ENCODE measurements around the gene IGLL5.

The IGLL5 gene

GRCh38 chr22:22856885-22857606 is 30.6 kb upstream of the IGLL5 start:
- H4K8ac ChIP-seq (ENCODE audit: low read length), result no peak overlapping the region
- H3K14ac ChIP-seq (ENCODE audit: low read length in 2 of 2), result no peak overlapping the region
- H3K18ac ChIP-seq (ENCODE audit: low read depth in 1 of 2, low read length in 2 of 2), result no peak overlapping the region
- H3K27me3 ChIP-seq (ENCODE audit: control insufficient read depth in 1 of 2, insufficient read depth in 1 of 2, low read length in 2 of 2), result peaks cover 0 to 77% of the 10 kb centered on the region in 2 experiments
- no peak overlapping the region for H2BK5ac ChIP-seq (ENCODE audit: low read depth, low read length, poor library complexity, severe bottlenecking)
- no peak for DNase-seq
- H3K9ac ChIP-seq (ENCODE audit: low read length), result no peak overlapping the region
- H3K4me2 ChIP-seq (ENCODE audit: low read length, poor library complexity, severe bottlenecking), result no peak overlapping the region
- no peak overlapping the region for H2AFZ ChIP-seq (ENCODE audit: low read depth, low read length)
- no peaks in the 10 kb centered on the region for H3K36me3 ChIP-seq (ENCODE audit: control insufficient read depth in 1 of 2, insufficient read depth in 2 of 2, low read depth in 1 of 2, low read length in 2 of 2)
- H2AK5ac ChIP-seq (ENCODE audit: low read length, severe bottlenecking), result no peak overlapping the region
- H3K4me1 ChIP-seq (ENCODE audit: control insufficient read depth, insufficient read depth, low read depth, low read length), result no peaks in the 10 kb centered on the region
- no peak overlapping the region for H3K27ac ChIP-seq (ENCODE audit: low read length, poor library complexity, severe bottlenecking)
- no peak overlapping the region for H3K4ac ChIP-seq (ENCODE audit: low read depth in 1 of 2, low read length in 2 of 2)
- H4K91ac ChIP-seq (ENCODE audit: low read length), result no peak overlapping the region
- no peak overlapping the region for H3K23ac ChIP-seq (ENCODE audit: low read length in 2 of 2)
- no peak overlapping the region for H2BK120ac ChIP-seq (ENCODE audit: low read depth, low read length)
- H3K4me3 ChIP-seq (ENCODE audit: insufficient read depth in 1 of 2, low read depth in 1 of 2, low read length in 2 of 2), result no peak overlapping the region
- H3K9me3 ChIP-seq (ENCODE audit: control insufficient read depth, low read length), result no peaks in the 10 kb centered on the region
- H3K79me1 ChIP-seq (replicated peaks; ENCODE audit: low read length, poor library complexity, severe bottlenecking), result no peaks in the 10 kb centered on the region
- 43% methylated on average over 5 of the region's 5 CpGs for WGBS
- H2BK15ac ChIP-seq (ENCODE audit: low read depth, poor library complexity, severe bottlenecking), result no peak overlapping the region
- no peak overlapping the region for H2BK12ac ChIP-seq (ENCODE audit: low read length in 2 of 2)

- Histone ChIP-seq H3K9me3 (ENCODE audit: control insufficient read depth, low read length) (no peaks in the 10 kb centered on the region), H2AK5ac (ENCODE audit: low read length, severe bottlenecking) (no peak overlapping the region), H2AFZ (ENCODE audit: low read depth, low read length) (no peak overlapping the region), H3K18ac (ENCODE audit: low read depth in 1 of 2, low read length in 2 of 2) (no peak overlapping the region), H3K36me3 (ENCODE audit: control insufficient read depth in 1 of 2, insufficient read depth in 2 of 2, low read depth in 1 of 2, low read length in 2 of 2) (no peaks in the 10 kb centered on the region), H3K4me3 (ENCODE audit: insufficient read depth in 1 of 2, low read depth in 1 of 2, low read length in 2 of 2) (no peak overlapping the region), H2BK5ac (ENCODE audit: low read depth, low read length, poor library complexity, severe bottlenecking) (no peak overlapping the region), H2BK120ac (ENCODE audit: low read depth, low read length) (no peak overlapping the region), H3K9ac (ENCODE audit: low read length) (no peak overlapping the region), H3K27ac (ENCODE audit: low read length, poor library complexity, severe bottlenecking) (no peak overlapping the region), H4K8ac (ENCODE audit: low read length) (no peak overlapping the region), H3K23ac (ENCODE audit: low read length in 2 of 2) (no peak overlapping the region), H2BK15ac (ENCODE audit: low read depth, poor library complexity, severe bottlenecking) (no peak overlapping the region), H3K27me3 (ENCODE audit: control insufficient read depth in 1 of 2, insufficient read depth in 1 of 2, low read length in 2 of 2) (peaks cover 0 to 68% of the 10 kb centered on the region in 2 experiments), H3K79me1 (replicated peaks; ENCODE audit: low read length, poor library complexity, severe bottlenecking) (no peaks in the 10 kb centered on the region), H3K4me1 (ENCODE audit: control insufficient read depth, insufficient read depth, low read depth, low read length) (no peaks in the 10 kb centered on the region), H2BK12ac (ENCODE audit: low read length in 2 of 2) (no peak overlapping the region), H3K4me2 (ENCODE audit: low read length, poor library complexity, severe bottlenecking) (no peak overlapping the region), H3K14ac (ENCODE audit: low read length in 2 of 2) (no peak overlapping the region), H4K91ac (ENCODE audit: low read length) (no peak overlapping the region), H3K4ac (ENCODE audit: low read depth in 1 of 2, low read length in 2 of 2) (no peak overlapping the region)
- 40% methylated on average over 6 of the region's 9 CpGs for WGBS
- no peak for DNase-seq
These were observed 29.7 kb upstream of the IGLL5 start for GRCh38 chr22:22857607-22858558.

GRCh38 chr22:22858559-22858937 is 29.1 kb upstream of the IGLL5 start:
- no peak overlapping the region for H3K4me2 ChIP-seq (ENCODE audit: low read length, poor library complexity, severe bottlenecking)
- no peak overlapping the region for H3K9ac ChIP-seq (ENCODE audit: low read length)
- no peaks in the 10 kb centered on the region for H3K4me1 ChIP-seq (ENCODE audit: control insufficient read depth, insufficient read depth, low read depth, low read length)
- no peak overlapping the region for H4K8ac ChIP-seq (ENCODE audit: low read length)
- H2AFZ ChIP-seq (ENCODE audit: low read depth, low read length), result no peak overlapping the region
- no peak overlapping the region for H3K4ac ChIP-seq (ENCODE audit: low read depth in 1 of 2, low read length in 2 of 2)
- 76% methylated on average over 2 of the region's 2 CpGs for WGBS
- no peak overlapping the region for H3K18ac ChIP-seq (ENCODE audit: low read depth in 1 of 2, low read length in 2 of 2)
- H3K4me3 ChIP-seq (ENCODE audit: insufficient read depth in 1 of 2, low read depth in 1 of 2, low read length in 2 of 2), result no peak overlapping the region
- H2BK120ac ChIP-seq (ENCODE audit: low read depth, low read length), result no peak overlapping the region
- no peak overlapping the region for H3K27ac ChIP-seq (ENCODE audit: low read length, poor library complexity, severe bottlenecking)
- H3K36me3 ChIP-seq (ENCODE audit: control insufficient read depth in 1 of 2, insufficient read depth in 2 of 2, low read depth in 1 of 2, low read length in 2 of 2), result no peaks in the 10 kb centered on the region
- H3K9me3 ChIP-seq (ENCODE audit: control insufficient read depth, low read length), result no peaks in the 10 kb centered on the region
- no peak overlapping the region for H2BK12ac ChIP-seq (ENCODE audit: low read length in 2 of 2)
- H3K27me3 ChIP-seq (ENCODE audit: control insufficient read depth in 1 of 2, insufficient read depth in 1 of 2, low read length in 2 of 2), result peaks cover 0 to 64% of the 10 kb centered on the region in 2 experiments
- H3K14ac ChIP-seq (ENCODE audit: low read length in 2 of 2), result no peak overlapping the region
- H4K91ac ChIP-seq (ENCODE audit: low read length), result no peak overlapping the region
- no peaks in the 10 kb centered on the region for H3K79me1 ChIP-seq (replicated peaks; ENCODE audit: low read length, poor library complexity, severe bottlenecking)
- no peak overlapping the region for H2BK15ac ChIP-seq (ENCODE audit: low read depth, poor library complexity, severe bottlenecking)
- DNase-seq, result no peak
- no peak overlapping the region for H2AK5ac ChIP-seq (ENCODE audit: low read length, severe bottlenecking)
- no peak overlapping the region for H3K23ac ChIP-seq (ENCODE audit: low read length in 2 of 2)
- no peak overlapping the region for H2BK5ac ChIP-seq (ENCODE audit: low read depth, low read length, poor library complexity, severe bottlenecking)

- no peaks in the 10 kb centered on the region for H3K4me1 ChIP-seq (ENCODE audit: control insufficient read depth, insufficient read depth, low read depth, low read length)
- no peak overlapping the region for H2BK12ac ChIP-seq (ENCODE audit: low read length in 2 of 2)
- H2BK5ac ChIP-seq (ENCODE audit: low read depth, low read length, poor library complexity, severe bottlenecking), result no peak overlapping the region
- H3K9me3 ChIP-seq (ENCODE audit: control insufficient read depth, low read length), result no peaks in the 10 kb centered on the region
- H3K18ac ChIP-seq (ENCODE audit: low read depth in 1 of 2, low read length in 2 of 2), result no peak overlapping the region
- no peak overlapping the region for H3K4ac ChIP-seq (ENCODE audit: low read depth in 1 of 2, low read length in 2 of 2)
- H2AK5ac ChIP-seq (ENCODE audit: low read length, severe bottlenecking), result no peak overlapping the region
- H3K4me3 ChIP-seq (ENCODE audit: insufficient read depth in 1 of 2, low read depth in 1 of 2, low read length in 2 of 2), result no peak overlapping the region
- H2BK120ac ChIP-seq (ENCODE audit: low read depth, low read length), result no peak overlapping the region
- H3K36me3 ChIP-seq (ENCODE audit: control insufficient read depth in 1 of 2, insufficient read depth in 2 of 2, low read depth in 1 of 2, low read length in 2 of 2), result no peaks in the 10 kb centered on the region
- no peak overlapping the region for H4K8ac ChIP-seq (ENCODE audit: low read length)
- H3K4me2 ChIP-seq (ENCODE audit: low read length, poor library complexity, severe bottlenecking), result no peak overlapping the region
- no peak for DNase-seq
- no peak overlapping the region for H3K9ac ChIP-seq (ENCODE audit: low read length)
- no peak overlapping the region for H2BK15ac ChIP-seq (ENCODE audit: low read depth, poor library complexity, severe bottlenecking)
- H4K91ac ChIP-seq (ENCODE audit: low read length), result no peak overlapping the region
- H3K14ac ChIP-seq (ENCODE audit: low read length in 2 of 2), result no peak overlapping the region
- H2AFZ ChIP-seq (ENCODE audit: low read depth, low read length), result no peak overlapping the region
- peaks cover 3 to 40% of the 10 kb centered on the region in 2 experiments for H3K27me3 ChIP-seq (ENCODE audit: control insufficient read depth in 1 of 2, insufficient read depth in 1 of 2, low read length in 2 of 2)
- no peaks in the 10 kb centered on the region for H3K79me1 ChIP-seq (replicated peaks; ENCODE audit: low read length, poor library complexity, severe bottlenecking)
- WGBS, result 32% methylated on average over 2 of the region's 2 CpGs
- no peak overlapping the region for H3K23ac ChIP-seq (ENCODE audit: low read length in 2 of 2)
- no peak overlapping the region for H3K27ac ChIP-seq (ENCODE audit: low read length, poor library complexity, severe bottlenecking)
These were observed 24.6 kb upstream of the IGLL5 start for GRCh38 chr22:22863001-22863400.

Measured in mesenchymal stem cell (in vitro differentiated cells and primary cell).